Ovary (tissue), 9 donors: ENCODE results near the gene CCNB2. TPM values are rescaled to one million over a fixed set of nuclear protein-coding genes. Genes with fewer than 3 reads are reported as not detected.
"Not testable (repeated sequence)": the region's sequence is repeated elsewhere in the genome, so short reads cannot be mapped to it uniquely, and the experiment has no call there.

Source experiments
- DNase-seq, 5 donors: peaks; one replicate each; pipeline ENCODE4 v3.0.0-alpha.2; 2019 to 2020
- H3K27ac ChIP-seq, 2 donors: fragments of 200-600 bp; one replicate each; pipeline versions ENCODE4 v1.5.1 to v1.8.0; 2019 to 2022
- H3K27me3 ChIP-seq: fragments of 200-600 bp; one replicate; pipeline ENCODE4 v1.8.0; 2022
- H3K36me3 ChIP-seq: fragments of 200-600 bp; sonication (generic); one replicate; pipeline ENCODE4 v1.5.1; 2019
- H3K4me1 ChIP-seq: one replicate; pipeline ENCODE4 v1.8.1; 2013; ENCODE audit warnings: mild to moderate bottlenecking, moderate library complexity; ENCODE audit not compliant: insufficient read depth
- H3K4me3 ChIP-seq: fragments of 200-600 bp; sonication (generic); one replicate; pipeline ENCODE4 v1.5.1; 2017
- H3K9me3 ChIP-seq, 2 donors: fragments of 200-600 bp in 1 of 2; sonication (generic) in 1 of 2; one replicate each; pipeline versions ENCODE4 v1.5.1 to v1.8.1; 2013 to 2019; ENCODE audit warnings: mild to moderate bottlenecking in 1 of 2, moderate library complexity in 1 of 2
- EP300 ChIP-seq: sonication (generic); formaldehyde crosslinking; IDR thresholded peaks from one replicate; pipeline ENCODE4 v1.6.1; 2017; ENCODE audit warnings: antibody characterized with exemption
- POLR2A ChIP-seq: fragments of 450-650 bp; IDR thresholded peaks from one replicate; pipeline ENCODE4 v1.6.1; 2017; ENCODE audit warnings: antibody characterized with exemption, mild to moderate bottlenecking, moderate library complexity
- WGBS, 3 donors: extraction: QIAGEN DNeasy Blood & Tissue Kit in 1 of 3; methylation state at CpG; one replicate each; pipeline versions ENCODE4 v1.1.5 to v1.1.7; 2013 to 2017; 5-methylcytosine and 5-hydroxymethylcytosine counted together
- intact Hi-C, 4 donors: fragments of 100-400 bp; cut with DNase I; formaldehyde crosslinking; loops; one replicate each; pipeline versions ENCODE4 v1.11.0 to v1.15.1; 2022 to 2023
- polyA plus RNA-seq, 2 donors: library from polyadenylated mRNA; stranded (reverse); fragments of 200-250 nt in 1 of 2; fragments of 350-450 nt in 1 of 2; fragmentation: Illumina TruSeq in 1 of 2; extraction: RNeasy Lipid Tissue Mini Kit (QIAGEN cat#74804) in 1 of 2; gene quantifications; one replicate each; pipeline ENCODE4 v1.2.3, GENCODE V29; 2013 to 2014
- total RNA-seq, 7 donors: library from RNA; depleted of rRNA in 2 of 7; stranded (reverse); fragments of >200 nt in 2 of 7; fragmentation: NEBNext Ultra II Directional in 3 of 7; extraction: Animal tissue kit (Norgen Biotek cat#: 25700) in 3 of 7; gene quantifications; one replicate each; pipeline versions ENCODE4 v1.1.0 to v1.2.4, GENCODE V29; 2016 to 2023
- TF ChIP-seq, protein P1 (sequence below), 3 donors: fragments of 450-650 bp in 2 of 3; fragments of 200-600 bp in 1 of 3; IDR thresholded peaks; one replicate each; pipeline versions ENCODE4 v1.5.1 to v1.8.0; 2016 to 2022; ENCODE audit warnings: antibody characterized with exemption in 3 of 3, mild to moderate bottlenecking in 1 of 3
- donor health status: DM: no; HTN: no; CAD: no; lungs with moderate emphysema.
- donor health status: DM: no; HTN: no; CAD: no.
- donor health status: Bipolar disorder and iron deficiency.
- donor health status: DM: yes; HTN: yes; CAD: no.
- donor health status: DM: no; HTN: no; CAD: no.
- donor health status: DM: yes; HTN: yes; CAD: no.

The CCNB2 gene
- total and polyA plus RNA-seq, 9 donors: 0.28 to 2.5 (median 0.61) TPM; not detected in 1

DNA sequence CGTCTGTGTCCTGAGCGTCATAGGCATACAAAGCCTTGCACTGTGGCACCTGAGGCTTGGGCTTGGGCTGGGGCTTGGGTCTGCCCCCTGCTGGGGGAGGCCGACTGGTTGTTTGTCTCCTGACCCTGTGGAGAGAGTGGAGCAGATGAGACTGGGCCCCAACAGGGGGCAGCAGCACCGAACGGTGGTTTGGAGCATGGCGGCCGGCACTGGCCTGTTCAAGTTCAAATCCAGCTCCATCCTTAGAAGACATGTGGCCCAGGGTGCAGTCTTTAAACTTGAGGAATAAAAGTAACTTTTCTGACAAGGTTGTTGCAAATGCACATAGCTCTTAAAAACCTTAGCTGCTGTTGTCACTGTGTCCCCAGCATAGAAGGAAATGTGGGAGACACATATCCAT, 33.3 kb downstream of the CCNB2 start:
- 72 to 76% (median 75%) methylated on average over 7 of the region's 7 CpGs for WGBS, 3 donors
- Histone ChIP-seq H3K4me3 (no peak overlapping the region), H3K36me3 (no peaks in the 10 kb centered on the region), H3K9me3 (no peaks in the 10 kb centered on the region), H3K4me1 (no peaks in the 10 kb centered on the region), H3K27ac (no peak overlapping the region), H3K27me3 (no peaks in the 10 kb centered on the region)
- DNase-seq: no peak
- intact Hi-C loops: no loop called here
- TF ChIP-seq, protein P1, sequence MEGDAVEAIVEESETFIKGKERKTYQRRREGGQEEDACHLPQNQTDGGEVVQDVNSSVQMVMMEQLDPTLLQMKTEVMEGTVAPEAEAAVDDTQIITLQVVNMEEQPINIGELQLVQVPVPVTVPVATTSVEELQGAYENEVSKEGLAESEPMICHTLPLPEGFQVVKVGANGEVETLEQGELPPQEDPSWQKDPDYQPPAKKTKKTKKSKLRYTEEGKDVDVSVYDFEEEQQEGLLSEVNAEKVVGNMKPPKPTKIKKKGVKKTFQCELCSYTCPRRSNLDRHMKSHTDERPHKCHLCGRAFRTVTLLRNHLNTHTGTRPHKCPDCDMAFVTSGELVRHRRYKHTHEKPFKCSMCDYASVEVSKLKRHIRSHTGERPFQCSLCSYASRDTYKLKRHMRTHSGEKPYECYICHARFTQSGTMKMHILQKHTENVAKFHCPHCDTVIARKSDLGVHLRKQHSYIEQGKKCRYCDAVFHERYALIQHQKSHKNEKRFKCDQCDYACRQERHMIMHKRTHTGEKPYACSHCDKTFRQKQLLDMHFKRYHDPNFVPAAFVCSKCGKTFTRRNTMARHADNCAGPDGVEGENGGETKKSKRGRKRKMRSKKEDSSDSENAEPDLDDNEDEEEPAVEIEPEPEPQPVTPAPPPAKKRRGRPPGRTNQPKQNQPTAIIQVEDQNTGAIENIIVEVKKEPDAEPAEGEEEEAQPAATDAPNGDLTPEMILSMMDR (IDR thresholded peaks at IDR 0.05): no peak
- TF ChIP-seq POLR2A: no peak
- no peak for TF ChIP-seq EP300

DNA sequence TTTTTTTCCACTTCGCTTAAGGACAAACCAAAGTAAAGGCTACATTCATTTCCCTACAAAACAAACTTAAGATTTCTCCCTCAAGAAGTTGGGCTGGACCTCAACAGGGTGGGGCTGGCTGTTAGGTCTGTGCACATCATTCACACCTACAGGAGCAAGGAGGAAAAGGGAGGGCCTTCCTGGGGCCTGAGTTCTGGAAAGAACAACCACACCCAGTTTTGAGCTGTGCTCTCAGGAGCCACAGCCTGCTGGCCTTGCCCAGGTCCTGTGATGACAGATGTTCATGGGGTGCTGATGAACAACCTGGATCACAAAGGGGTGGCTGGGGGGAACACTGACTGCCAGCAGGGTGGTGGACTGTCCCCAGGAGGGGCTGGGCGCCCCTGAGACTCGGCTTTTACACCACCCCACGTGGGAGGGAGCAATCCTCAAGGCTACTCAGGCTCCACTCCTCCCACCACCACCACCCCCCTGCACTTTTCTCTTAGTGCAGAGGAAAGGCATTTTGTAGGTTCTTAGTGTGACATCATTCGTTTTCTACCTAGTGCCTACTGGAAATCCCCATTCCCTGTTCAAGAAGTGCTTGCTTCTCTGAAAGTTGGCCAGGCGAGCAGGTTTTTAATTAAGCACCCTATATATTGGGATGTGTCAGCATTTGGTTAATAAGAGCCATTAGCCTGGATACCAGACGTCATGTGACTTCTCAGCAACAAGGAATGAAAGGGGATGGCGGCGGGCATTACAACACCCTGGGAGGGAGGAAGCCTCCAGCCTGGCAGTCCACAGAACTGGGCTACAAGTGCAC, 35.7 kb downstream of the CCNB2 start:
- Histone ChIP-seq H3K27ac (no peak overlapping the region), H3K4me1 (no peaks in the 10 kb centered on the region), H3K9me3 (no peaks in the 10 kb centered on the region), H3K4me3 (no peak overlapping the region), H3K36me3 (no peaks in the 10 kb centered on the region), H3K27me3 (no peaks in the 10 kb centered on the region)
- TF ChIP-seq EP300: no peak
- no peak for TF ChIP-seq POLR2A
- TF ChIP-seq, protein P1 (IDR thresholded peaks at IDR 0.05): no peak
- no peak for DNase-seq
- WGBS, 3 donors: 74 to 78% (median 76%) methylated on average over 9 of the region's 9 CpGs
- intact Hi-C loops: no loop called here

DNA sequence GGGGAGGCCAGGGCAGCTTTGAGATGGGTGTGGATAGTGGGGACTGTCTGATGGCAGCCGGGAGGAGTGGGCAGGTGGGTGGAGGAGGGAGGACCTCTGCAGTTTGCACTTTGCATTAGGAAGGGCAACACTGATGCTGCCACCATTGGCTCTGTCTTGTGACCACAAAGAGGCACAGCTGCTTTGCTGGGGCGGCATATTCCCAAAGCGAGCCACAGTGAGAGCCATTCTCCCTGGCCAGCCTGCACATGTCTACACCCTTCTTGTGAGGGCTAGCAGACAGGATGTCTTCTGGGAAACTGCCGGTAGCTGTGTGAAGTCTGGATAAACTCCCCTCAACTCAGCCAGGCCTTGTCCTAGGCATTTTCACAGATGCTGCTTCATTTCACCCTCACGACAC, 38.3 kb downstream of the CCNB2 start:
- intact Hi-C loops: no loop called here
- 95 to 96% (median 96%) methylated on average over 5 of the region's 5 CpGs for WGBS, 3 donors
- no peaks in the 10 kb centered on the region for H3K36me3 ChIP-seq
- no peaks in the 10 kb centered on the region for H3K27me3 ChIP-seq
- no peak overlapping the region for H3K4me3 ChIP-seq
- H3K9me3 ChIP-seq: no peaks in the 10 kb centered on the region
- no peak for DNase-seq
- no peak overlapping the region for H3K27ac ChIP-seq
- no peaks in the 10 kb centered on the region for H3K4me1 ChIP-seq
- TF ChIP-seq POLR2A: no peak
- TF ChIP-seq EP300: no peak
- TF ChIP-seq, protein P1 (IDR thresholded peaks at IDR 0.05): no peak

DNA sequence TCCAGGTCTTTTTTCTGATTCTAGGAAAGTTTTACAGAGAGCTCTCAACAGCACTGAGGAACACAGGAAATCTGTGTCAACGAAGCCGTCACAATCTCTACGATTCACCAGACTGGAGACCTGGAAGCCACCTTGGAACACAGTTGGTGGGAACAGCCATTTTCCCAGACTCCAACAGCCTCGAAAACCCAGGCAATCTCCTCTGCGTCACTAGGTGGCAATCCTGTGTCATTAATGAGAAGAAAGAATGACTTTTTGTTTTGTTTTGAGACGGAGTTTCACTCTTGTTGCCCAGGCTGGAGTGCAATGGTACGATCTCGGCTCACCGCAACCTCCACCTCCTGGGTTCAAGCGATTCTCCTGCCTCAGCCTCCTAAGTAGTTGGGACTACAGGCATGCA, 39.6 kb downstream of the CCNB2 start:
- H3K27ac ChIP-seq, H3K4me3 ChIP-seq, DNase-seq, H3K36me3 ChIP-seq, H3K4me1 ChIP-seq, H3K9me3 ChIP-seq, H3K27me3 ChIP-seq, intact Hi-C loops: not testable (repeated sequence)
- 85 to 92% (median 87%) methylated on average over 10 of the region's 10 CpGs for WGBS, 3 donors

DNA sequence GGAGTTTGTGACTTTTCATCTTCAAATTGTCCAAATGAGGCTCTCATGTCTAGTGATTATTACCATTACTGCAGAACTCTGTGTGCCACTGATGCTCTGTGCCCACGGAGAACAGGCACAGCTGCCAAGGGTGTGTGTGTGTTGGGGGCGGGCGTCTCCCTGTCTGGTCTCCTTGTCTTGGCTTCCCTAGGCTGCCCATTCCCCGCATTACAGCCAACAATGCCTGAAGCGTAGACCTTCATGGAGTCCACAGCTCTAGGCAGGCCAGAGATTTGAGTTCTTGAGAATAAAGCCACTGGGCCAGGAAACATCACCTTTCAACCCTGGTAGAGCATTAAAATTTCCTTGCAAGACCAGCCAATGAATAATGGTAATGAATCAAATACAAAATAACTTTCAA, 42.7 kb downstream of the CCNB2 start:
- Histone ChIP-seq H3K4me1 (no peaks in the 10 kb centered on the region), H3K4me3 (no peak overlapping the region), H3K27me3 (no peaks in the 10 kb centered on the region), H3K9me3 (no peaks in the 10 kb centered on the region), H3K27ac (no peak overlapping the region), H3K36me3 (no peaks in the 10 kb centered on the region)
- TF ChIP-seq, protein P1 (IDR thresholded peaks at IDR 0.05): no peak
- TF ChIP-seq POLR2A (no peak), EP300 (no peak)
- DNase-seq: no peak
- 82 to 92% (median 84%) methylated on average over 5 of the region's 5 CpGs for WGBS, 3 donors
- intact Hi-C loops: no loop called here
